Myocyte (in vitro differentiated cells): ENCODE measurements around the gene EXD3. TPM values are rescaled to one million over a fixed set of nuclear protein-coding genes. Genes with fewer than 3 reads are reported as not detected.
"Not testable (repeated sequence)": the region's sequence is repeated elsewhere in the genome, so short reads cannot be mapped to it uniquely, and the experiment has no call there.

ENCODE experiments used
- DNase-seq: peaks from one replicate; pipeline ENCODE4 v3.0.0-alpha.2; 2012; ENCODE audit warnings: low read depth
- polyA plus RNA-seq: library from polyadenylated mRNA; unstranded; fragments of >200 nt; gene quantifications from one replicate; pipeline ENCODE4 v1.2.1, GENCODE V29; 2012; ENCODE audit warnings: missing spikeins
- total RNA-seq: library from RNA; depleted of rRNA; stranded (reverse); fragments of >200 nt; gene quantifications from 2 replicates; pipeline ENCODE4 v1.2.3, GENCODE V29; 2014

The EXD3 gene, protein sequence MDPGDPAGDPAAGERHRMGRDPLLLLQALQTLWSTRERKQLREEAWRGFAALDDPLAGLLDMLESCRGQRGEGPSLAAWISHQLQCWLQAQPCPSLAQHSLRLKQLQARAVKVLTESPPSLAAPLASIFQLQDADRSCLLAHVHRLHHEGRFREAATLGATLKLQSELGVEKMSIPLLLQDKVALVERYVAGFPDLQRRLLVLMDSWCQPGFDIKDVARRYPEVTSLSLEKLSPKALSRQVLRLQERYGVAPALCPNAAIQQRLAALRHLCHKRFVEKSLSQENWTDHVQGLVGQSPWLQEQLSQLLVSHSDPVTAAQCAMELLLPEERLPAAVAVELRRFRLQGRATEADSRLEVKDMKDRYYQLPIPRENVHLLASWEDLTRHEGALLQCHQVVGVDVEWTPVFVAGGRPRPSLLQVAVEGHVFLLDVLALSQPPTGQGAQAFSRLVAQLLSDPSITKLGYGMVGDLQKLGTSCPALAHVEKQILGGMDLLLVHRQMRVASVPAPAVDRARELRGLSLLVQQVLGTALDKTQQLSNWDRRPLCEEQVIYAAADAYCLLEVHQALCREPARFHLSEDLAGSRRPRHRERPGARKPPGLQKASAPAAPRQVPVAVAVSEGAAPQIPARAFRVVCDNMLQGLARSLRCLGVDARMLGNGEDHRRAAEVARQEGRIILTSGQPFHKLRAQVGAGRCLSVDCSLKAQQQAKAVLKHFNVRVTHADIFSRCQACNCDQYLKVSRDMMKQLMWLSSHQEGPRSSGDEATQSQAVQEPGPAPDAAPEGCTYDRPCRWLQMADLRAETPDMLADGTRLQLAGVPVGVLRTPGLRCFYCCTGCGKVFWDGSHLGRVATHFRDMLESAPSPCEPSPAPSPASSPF
- 12.5 and 15.3 TPM in 2 replicates for total RNA-seq
- 12.5 TPM for polyA plus RNA-seq

DNA sequence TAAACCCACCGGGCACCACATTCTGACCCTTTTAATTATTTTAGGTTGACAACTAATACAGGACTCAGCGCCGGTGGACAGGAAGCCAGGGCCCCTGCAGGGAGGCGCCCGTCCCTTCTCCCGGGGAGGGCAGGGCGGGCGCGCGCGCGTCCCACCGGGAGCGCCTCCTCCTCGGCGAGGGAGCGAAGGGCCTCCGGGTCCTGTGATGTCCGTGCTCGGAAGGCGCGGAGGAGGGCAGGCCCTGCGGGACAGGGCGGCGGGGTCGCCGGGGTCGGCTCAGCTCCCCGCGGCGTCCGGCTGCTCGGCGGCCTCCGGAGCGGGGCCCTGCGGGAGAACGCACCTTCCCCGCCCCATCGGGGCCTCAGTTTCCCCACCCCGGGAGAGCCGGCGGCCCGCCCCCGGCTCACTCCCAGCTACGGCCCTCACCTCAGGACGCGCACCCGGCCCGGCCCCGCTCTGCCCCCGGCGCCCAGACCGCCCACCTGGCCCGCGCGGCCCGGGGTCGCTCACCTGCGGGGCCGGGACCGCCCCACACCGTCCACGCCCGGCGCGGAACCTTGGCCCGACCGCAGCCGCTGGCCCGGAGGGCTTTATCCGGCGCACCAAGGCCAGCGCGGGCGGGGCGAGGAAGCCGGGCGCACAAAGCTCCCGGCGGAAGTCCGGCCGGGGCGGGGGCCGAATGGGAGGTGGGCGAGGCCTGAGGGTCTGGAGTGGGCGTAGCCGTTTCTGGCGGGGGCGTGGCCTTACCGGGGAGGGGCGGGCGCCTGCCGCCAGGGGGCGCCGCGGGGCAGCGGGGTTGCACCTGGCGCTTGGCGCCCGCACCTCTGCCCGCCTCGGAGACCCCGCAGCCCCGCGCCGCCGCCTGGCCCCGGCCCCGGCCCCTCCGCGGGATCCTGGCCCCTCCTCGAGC is at the start of gene EXD3, which contains the start of gene NOXA1:
TSS of gene EXD3 (minus strand) at position 559 of the 910 bp plus-strand sequence. CDS start 27,805 bp downstream, outside the sequence.
TSS of gene NOXA1 (plus strand) at position 790 of the 910 bp plus-strand sequence. CDS start 137 bp downstream, outside the sequence.
- DNase-seq = peak; percentile 92

DNA sequence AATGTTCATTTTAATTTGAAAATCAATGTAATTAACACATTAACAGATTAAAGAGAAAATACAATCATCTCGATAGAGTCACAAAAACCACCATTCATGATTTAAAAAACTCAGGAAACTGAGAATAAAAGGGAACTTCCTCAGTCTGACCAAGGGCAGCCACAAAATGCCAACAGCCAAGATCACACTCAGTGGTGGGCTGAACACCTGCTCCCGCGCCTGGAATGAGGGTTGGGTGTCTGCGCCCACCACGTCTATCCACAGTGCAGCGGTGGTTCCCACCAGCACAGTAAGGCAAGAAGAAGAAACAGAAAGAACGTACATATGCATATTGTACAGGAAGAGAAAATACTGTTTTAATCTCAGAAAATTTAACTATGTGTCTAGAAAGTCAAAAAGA is 47.8 kb upstream of the EXD3 start:
- DNase-seq = peak; percentile 57

DNA sequence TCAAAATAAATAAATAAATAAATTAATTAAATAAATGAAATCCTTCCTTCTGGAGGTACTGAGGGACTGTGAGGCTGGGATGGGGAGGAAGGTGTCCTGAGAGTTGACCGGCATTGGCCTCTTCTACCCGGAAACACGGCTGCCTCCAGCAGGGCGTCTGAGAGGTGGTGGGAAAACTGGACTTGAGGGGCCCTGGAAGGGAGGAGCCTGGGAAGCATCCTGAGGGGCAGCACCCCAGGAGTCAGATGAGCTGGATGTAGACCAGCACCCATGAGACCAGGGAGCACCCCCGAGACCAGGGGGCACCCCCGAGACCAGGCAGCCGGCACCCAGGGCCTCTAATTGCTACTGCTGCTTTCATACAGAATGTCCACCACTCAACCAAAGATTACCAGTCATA is 44.9 kb upstream of the EXD3 start:
- DNase-seq = no peak

DNA sequence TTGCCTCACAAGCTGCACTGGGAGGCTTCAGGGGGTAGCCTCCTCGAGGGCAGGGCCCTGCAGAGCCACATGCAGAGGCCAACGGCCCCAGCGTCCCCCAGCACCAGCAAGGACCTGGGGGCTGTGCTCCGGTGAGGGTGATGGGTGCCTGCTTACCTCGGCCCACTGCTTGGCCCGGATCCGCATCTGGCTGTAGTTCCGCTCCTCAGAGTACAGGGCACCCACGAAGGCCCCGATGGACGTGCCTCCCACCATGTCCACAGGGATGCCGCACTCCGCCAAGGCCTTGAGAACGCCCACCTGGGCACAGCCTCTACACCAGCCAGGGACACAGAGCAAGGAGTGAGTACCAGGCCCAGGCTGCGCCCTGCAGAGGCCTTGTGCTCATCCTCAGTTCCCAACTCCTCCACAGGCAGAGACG is 44.2 kb upstream of the EXD3 start:
- no peak for DNase-seq

DNA sequence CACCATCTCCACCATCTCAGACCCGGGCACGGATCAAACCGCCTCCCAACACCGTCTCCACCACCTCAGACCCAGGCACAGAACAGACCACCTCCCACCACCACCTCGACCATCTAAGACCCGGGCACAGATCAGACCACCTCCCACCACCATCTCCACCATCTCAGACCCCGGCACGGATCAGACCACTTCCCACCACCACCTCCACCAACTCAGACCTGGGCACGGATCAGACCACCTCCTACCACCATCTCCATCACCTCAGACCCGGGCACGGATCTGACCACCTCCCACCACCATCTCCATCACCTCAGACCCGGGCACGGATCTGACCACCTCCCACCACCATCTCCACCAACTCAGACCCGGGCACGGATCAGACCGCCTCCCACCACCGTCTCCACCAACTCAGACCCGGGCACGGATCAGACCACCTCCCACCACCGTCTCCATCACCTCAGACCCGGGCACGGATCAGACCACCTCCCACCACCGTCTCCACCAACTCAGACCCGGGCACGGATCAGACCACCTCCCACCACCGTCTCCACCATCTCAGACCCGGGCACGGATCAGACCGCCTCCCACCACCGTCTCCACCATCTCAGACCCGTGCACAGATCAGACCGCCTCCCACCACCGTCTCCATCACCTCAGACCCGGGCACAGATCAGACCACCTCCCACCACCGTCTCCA is 43.6 kb upstream of the EXD3 start:
- not testable (repeated sequence) for DNase-seq

DNA sequence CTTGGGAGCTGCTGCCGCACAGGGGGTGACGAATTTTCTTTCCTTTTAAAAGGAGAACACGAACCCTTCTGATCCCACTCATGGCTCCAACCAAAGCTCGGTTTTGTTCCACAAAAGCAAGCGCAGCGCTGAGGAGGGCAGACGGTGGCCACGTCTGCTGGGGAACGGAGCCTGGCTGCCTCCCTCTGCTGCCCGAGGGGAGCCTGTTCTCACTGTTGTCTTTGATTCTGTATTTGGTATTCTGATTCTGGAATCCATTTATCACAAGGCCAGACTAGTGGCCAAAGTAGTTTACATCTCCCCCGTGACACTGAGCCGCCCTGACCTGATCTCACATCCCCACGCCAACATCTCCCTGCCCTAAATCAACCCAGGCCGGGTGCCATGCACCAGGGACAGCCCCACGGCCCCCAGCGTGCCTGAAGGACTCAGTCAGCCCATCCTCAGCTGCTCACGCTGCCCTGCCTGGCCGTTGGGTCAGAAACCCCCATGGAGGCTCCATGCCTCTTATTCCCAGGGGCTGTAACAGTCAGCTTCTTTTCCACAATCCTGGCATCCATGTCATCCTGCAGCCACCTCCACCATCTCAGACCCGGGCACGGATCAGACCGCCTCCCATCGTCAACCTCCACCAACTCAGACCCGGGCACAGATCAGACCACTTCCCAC is 42.9 kb upstream of the EXD3 start:
- no peak for DNase-seq

DNA sequence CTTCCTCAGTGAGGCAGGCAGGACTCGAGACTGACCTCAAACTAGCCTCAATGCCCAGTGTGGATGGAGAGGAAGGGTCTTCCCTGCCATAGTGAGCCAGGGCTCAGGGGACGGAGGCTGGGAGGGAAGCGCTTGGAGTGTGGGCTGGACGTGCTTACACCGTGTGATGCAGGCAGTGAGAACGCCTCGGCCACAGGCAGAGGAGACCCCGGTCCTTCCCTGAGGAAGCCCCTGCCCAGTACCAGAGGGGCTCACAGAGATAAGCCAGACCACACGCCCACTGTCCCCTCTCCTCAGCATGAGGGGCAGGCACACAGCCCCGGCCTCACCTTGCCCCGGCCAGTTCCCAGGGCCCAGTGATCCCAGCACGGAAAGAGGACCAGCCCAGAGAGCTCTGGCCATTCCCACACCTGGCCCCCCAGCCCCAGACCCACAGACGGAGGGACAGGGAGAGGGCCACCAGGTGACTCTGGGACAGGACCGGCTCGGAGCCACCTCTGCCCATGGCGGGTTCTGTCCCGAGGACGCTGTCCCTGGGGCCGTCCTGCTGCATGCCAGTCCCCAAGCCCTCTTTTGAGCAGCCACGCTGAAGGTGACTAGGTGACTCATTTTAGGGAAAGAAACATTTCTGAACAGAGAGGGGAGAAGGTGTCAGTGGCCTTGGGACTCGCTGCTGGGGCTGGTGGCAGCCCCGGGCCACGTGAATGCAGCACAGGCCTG is 42.2 kb upstream of the EXD3 start:
- DNase-seq = no peak

DNA sequence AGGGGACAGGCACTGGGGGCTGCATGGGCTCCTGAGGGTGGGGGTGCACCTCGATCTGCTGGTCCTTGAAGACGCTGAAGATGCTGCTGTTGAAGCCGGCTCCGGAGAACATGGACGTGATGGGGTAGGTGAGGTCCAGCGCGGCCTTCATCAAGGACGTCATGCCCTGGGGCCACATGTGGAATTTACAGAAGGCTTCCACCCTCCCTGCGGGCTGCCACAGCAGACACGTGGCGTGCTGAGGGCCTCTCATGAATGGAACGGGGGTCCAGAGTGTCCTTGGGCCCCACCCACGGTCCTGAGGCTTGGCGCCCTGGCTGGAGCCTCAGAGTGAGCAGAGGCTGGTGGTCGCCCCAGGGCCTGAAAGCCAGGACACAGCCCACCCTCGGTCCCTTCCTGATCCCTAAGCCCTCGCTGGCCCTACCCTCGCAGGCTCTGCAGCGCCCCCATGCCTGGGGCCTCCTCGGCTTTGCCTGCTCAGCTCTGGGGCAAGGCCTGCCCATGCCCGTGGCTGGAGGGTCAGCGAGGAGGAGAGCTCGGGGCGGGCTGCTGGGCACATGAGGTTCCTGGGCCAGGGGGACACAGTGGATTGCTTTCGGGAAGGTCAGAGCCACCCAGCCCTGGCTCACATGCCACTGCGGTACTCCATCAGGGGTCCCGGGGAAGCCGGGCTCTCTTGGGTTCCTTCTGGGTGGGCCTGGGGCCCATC is 41.5 kb upstream of the EXD3 start:
- no peak for DNase-seq

DNA sequence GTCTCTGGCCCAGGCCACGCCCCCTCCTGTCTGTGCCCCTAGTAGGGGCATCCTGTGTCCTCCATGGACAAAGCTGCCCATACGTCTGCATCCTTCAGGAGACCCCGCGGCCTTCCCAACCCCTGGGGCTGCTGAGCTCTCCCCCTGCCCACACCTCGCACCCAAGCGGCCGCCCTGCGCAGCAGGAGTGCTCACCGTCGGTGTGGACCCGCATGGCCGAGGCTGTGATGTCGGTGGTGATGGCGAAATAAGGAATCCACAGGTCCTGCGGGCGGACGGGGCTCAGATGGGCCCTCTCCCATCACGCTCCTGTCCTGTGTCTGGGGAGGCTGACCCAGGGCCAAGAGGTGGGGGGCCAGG is 40.9 kb upstream of the EXD3 start:
- no peak for DNase-seq

DNA sequence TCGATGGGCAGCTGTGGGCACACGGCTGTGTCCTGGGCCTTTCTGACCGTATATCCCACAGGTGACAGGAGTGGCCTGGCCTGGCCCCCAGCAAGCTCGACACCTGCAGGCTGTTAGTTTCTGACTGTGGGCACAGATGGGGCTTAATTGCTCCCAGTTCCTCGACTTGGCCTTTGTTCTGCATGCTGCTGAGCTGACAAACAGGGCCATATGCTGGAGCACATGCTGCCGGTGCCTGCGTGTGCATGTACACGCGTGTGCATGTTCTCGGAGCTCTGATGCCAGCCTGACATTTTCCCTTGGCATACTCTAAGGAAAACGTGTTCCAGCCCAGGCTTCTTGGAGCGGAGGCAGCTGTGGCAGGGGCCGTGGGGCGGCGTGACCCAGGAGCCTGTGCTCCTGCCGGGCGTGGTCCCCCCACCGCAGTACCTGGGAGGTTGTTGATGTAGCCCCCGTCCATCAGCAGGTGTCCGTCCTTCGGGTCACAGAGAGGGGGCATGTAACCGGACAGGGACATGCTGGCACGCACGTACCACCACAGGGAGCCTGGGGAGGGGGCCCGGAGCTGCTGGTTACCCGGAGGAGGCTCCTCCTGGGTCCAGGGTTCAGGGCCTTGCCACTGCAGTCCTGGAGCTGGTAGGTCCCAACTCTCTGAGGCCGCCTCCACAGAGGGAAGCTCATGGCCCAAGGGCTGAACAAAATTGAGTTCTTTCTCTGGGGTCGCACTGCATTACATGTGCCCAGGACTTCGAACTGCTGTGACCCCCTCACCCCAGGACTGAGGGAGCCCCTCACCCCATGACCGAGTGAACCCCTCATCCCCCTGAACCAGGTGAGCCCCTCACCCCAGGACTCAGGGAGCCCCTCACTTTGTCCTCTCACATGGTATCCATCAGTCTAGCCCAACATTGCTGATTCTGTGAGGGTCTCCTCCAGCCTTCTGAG is 40.3 kb upstream of the EXD3 start:
- no peak for DNase-seq

DNA sequence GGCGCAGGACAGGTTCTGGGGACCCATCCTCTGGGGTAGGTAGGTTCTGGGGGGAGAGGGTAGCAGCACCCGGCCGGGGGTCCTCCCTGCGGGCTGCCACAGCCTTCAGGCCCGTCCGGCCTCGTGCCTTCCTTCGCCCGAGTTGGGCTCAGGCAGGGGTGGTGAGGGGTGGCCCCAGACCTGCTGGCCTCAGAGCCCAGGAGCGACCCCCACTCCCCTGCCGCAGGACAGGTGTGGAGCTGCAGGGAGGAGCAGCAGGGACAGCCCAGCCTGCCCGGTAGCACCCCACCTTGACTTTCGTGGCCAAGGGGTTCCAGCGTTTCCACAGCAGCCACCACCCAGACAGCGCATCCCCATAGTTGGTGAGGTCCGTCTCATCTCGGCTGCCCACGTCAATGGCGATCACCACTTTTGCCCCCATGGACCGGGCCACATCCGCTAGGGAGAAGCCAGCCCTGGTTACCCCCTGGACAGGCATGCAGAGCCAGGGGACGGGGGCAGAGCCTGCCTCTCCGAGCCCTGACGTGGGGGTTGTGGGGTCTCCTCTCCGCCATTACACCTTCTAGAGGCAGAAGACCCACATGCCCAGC is 39.5 kb upstream of the EXD3 start:
- no peak for DNase-seq

DNA sequence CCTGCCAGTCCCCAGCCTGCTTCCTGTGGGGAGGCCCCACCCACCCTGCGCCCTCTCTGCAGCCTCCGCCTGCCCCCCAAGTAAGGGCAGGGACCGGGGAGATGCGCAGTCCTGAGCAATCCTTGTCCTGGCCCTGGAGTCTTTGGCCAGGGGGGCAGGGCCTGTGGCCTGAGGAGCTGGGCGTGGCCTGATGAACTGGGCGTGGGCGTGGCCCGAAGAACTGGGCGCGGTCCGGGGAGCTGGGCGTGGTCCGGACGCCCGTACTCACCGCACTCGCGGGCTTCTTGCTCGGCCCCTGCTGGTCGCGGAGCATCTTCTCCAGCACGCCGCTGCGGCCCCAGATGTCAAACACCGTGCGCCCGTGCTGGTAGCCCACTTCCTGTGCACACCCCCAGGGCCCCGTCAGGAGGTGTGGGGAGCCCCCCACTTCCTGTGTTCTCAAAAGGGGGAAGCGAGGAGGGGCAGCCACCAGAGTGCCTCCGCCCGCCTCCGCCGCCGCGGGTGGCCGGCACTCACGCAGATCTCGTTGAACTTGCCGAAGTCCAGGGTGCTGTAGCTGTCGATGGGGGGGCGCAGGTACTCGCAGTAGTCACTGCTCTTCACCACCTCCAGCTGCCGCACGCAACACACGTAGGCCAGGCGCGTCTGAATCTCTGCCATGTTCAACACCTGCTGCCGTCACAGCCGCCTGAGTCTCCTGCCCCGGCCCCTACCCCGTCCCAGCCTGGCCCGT is 38.9 kb upstream of the EXD3 start:
- no peak for DNase-seq

DNA sequence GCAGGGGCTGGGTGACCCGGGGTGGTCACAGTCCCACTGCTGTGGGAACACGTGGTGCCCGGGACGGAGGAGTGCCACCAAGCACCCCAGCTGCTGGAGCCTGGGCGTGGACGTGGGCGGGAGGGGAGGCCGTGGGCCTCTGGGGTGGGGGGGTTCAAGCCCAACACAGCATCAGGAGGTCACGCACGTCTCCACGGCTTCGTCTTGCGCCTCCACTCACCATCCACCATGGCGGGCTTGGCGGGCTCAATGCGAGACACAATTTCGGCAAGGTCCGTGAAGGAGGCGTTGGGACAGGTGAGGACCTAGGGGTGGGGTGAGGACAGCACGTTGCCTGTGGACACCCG is 38.3 kb upstream of the EXD3 start:
- no peak for DNase-seq

DNA sequence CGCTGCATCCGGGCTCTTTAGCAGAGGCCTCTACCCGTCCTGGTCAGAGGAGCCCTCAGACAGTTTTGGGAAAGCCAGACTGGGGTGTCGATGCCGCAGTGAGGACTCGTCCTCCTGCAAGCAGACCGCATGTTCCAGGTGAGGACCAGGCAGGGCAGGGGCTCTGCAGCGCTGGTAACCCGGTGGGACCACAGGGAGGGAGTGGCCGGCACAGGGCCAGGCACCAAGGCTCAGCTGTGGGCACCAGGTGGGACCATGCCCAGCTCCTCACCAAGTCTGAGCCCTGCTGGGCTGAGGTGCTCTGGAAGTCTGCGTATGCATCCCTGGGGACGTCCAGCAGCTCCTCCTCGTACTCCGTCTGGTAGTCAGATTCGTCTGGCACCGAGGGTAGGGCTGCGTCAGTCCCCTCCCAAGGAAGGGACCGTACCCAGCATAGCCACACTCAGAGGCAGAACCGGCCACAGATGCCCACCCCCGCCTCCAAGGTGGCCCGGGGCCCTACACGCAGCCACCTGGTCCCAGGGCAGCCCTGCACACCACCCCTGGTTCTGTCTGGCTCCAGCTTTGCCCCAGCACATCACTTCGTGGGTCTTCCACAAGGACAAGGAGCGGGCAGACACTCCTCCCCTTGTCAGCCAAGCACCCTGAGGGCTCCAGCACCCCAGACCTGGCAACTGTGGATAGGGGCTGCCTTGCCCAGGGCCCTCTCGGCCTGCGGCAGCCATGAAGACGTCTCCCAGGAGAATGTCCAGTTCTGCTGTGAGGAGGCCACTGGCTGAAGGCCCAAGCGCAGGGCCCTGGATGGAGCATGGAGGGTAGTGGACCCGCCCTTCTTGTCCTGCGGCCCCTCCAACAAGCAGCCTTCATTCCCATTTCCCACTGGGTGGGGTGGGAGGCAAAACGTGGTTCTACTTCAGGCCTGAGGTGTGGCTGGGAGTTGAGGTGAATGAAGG is 37.7 kb upstream of the EXD3 start:
- no peak for DNase-seq
